HepG2 (cell line): Measurements from ENCODE around the gene PLD1. TPM values are rescaled to one million over a fixed set of nuclear protein-coding genes. Genes with fewer than 3 reads are reported as not detected.

ENCODE experiments used
- BCL6 ChIP-seq: IDR thresholded peaks from 2 replicates; pipeline ENCODE4 v1.6.1; 2016; ENCODE audit warnings: missing genetic modification reagents, missing compliant biosample characterization
- BORCS8-MEF2B ChIP-seq: sonication (generic); formaldehyde crosslinking; IDR thresholded peaks from 2 replicates; pipeline ENCODE4 v1.8.0; 2022; ENCODE audit warnings: mild to moderate bottlenecking, missing genetic modification reagents
- BRD4 ChIP-seq: sonication (generic); formaldehyde crosslinking; IDR thresholded peaks from 2 replicates; pipeline ENCODE4 v1.4.0; 2020; ENCODE audit warnings: missing genetic modification reagents
- CEBPG ChIP-seq: IDR thresholded peaks from 2 replicates; pipeline ENCODE4 v1.6.1; 2016
- HNF4G ChIP-seq, 2 experiments: sonication (generic) in 1 of 2; formaldehyde crosslinking in 1 of 2; IDR thresholded peaks; 2 replicates each; pipeline versions ENCODE4 v1.4.0 to v1.6.1; 2011 to 2020; ENCODE audit warnings: borderline replicate concordance in 2 of 2, low read depth in 2 of 2, mild to moderate bottlenecking in 2 of 2, low read length in 1 of 2, missing genetic modification reagents in 1 of 2, moderate library complexity in 1 of 2
- MEF2D ChIP-seq: sonication (generic); formaldehyde crosslinking; IDR thresholded peaks from 2 replicates; pipeline ENCODE4 v1.5.1; 2020; ENCODE audit warnings: mild to moderate bottlenecking, missing genetic modification reagents
- POGZ ChIP-seq: sonication (generic); formaldehyde crosslinking; IDR thresholded peaks from 2 replicates; pipeline ENCODE4 v1.4.0; 2020; ENCODE audit warnings: mild to moderate bottlenecking, missing genetic modification reagents
- SATB2 ChIP-seq: sonication (generic); formaldehyde crosslinking; IDR thresholded peaks from 2 replicates; pipeline ENCODE4 v1.5.0; 2020; ENCODE audit warnings: missing genetic modification reagents
- STAT6 ChIP-seq: sonication (generic); formaldehyde crosslinking; IDR thresholded peaks from 2 replicates; pipeline ENCODE4 v1.4.0; 2020; ENCODE audit warnings: missing genetic modification reagents, mild to moderate bottlenecking, borderline replicate concordance
- TP53 ChIP-seq: sonication (generic); formaldehyde crosslinking; conservative IDR thresholded peaks from 2 replicates; pipeline ENCODE4 v1.4.0; 2020; ENCODE audit warnings: missing genetic modification reagents
- TSC22D2 ChIP-seq: sonication (generic); formaldehyde crosslinking; IDR thresholded peaks from 2 replicates; pipeline ENCODE4 v1.5.1; 2020; ENCODE audit warnings: missing genetic modification reagents, mild to moderate bottlenecking, borderline replicate concordance
- ZBTB43 ChIP-seq: sonication (generic); formaldehyde crosslinking; conservative IDR thresholded peaks from 2 replicates; pipeline ENCODE4 v1.4.0; 2020; ENCODE audit warnings: missing genetic modification reagents
- ZFX ChIP-seq: sonication (generic); formaldehyde crosslinking; IDR thresholded peaks from 2 replicates; pipeline ENCODE4 v1.4.0; 2020; ENCODE audit warnings: mild to moderate bottlenecking, low read depth, missing genetic modification reagents, moderate library complexity
- ZNF101 ChIP-seq: sonication (generic); formaldehyde crosslinking; IDR thresholded peaks from 2 replicates; pipeline ENCODE4 v1.4.0; 2020; ENCODE audit warnings: mild to moderate bottlenecking, low read depth, missing genetic modification reagents, borderline replicate concordance
- ZNF234 ChIP-seq: sonication (generic); formaldehyde crosslinking; conservative IDR thresholded peaks from 2 replicates; pipeline ENCODE4 v1.5.1; 2020; ENCODE audit warnings: mild to moderate bottlenecking, missing genetic modification reagents
- ZNF296 ChIP-seq: sonication (generic); formaldehyde crosslinking; conservative IDR thresholded peaks from 2 replicates; pipeline ENCODE4 v1.5.0; 2020; ENCODE audit warnings: mild to moderate bottlenecking, missing genetic modification reagents
- ZNF414 ChIP-seq: sonication (generic); formaldehyde crosslinking; IDR thresholded peaks from 2 replicates; pipeline ENCODE4 v1.5.0; 2020; ENCODE audit warnings: missing genetic modification reagents
- ZNF558 ChIP-seq: sonication (generic); formaldehyde crosslinking; IDR thresholded peaks from 2 replicates; pipeline ENCODE4 v1.9.0; 2022; ENCODE audit warnings: mild to moderate bottlenecking, missing genetic modification reagents, borderline replicate concordance
- ZNF574 ChIP-seq: sonication (generic); formaldehyde crosslinking; IDR thresholded peaks from 2 replicates; pipeline ENCODE4 v1.4.0; 2020; ENCODE audit warnings: missing genetic modification reagents
- ZSCAN30 ChIP-seq: sonication (generic); formaldehyde crosslinking; IDR thresholded peaks from 2 replicates; pipeline ENCODE4 v1.5.0; 2020; ENCODE audit warnings: mild to moderate bottlenecking, missing genetic modification reagents
- polyA plus RNA-seq, 8 experiments: library from polyadenylated mRNA; depleted of rRNA in 3 of 8; stranded (reverse) in 7 of 8; unstranded in 1 of 8; fragments of >200 nt; fragmentation: Illumina TruSeq in 4 of 8; extraction: Trizol in 4 of 8; gene quantifications; 2 replicates each; pipeline versions ENCODE4 v1.2.1 to v1.2.3, GENCODE V29; 2011 to 2016; ENCODE audit warnings: low read depth in 4 of 8, missing spikeins in 1 of 8, mixed read lengths in 1 of 8; ENCODE audit not compliant: insufficient read depth in 1 of 8
- total RNA-seq, 5 experiments: library from RNA; depleted of rRNA; stranded (reverse); fragments of >200 nt; fragmentation: Illumina TruSeq; extraction: Trizol; gene quantifications; 2 replicates each; pipeline ENCODE4 v1.2.3, GENCODE V29; 2016; ENCODE audit warnings: low read depth in 1 of 5
- TF ChIP-seq, protein P1 (sequence below): sonication (generic); formaldehyde crosslinking; IDR thresholded peaks from 2 replicates; pipeline ENCODE4 v1.4.0; 2020; ENCODE audit warnings: mild to moderate bottlenecking, missing genetic modification reagents

PLD1 gene
- total and polyA plus RNA-seq, 2 of the 13 experiments (the other 11 are each of a cell fraction or from before 2014, with no cell fraction given), result 27.1 to 59.4 TPM

DNA sequence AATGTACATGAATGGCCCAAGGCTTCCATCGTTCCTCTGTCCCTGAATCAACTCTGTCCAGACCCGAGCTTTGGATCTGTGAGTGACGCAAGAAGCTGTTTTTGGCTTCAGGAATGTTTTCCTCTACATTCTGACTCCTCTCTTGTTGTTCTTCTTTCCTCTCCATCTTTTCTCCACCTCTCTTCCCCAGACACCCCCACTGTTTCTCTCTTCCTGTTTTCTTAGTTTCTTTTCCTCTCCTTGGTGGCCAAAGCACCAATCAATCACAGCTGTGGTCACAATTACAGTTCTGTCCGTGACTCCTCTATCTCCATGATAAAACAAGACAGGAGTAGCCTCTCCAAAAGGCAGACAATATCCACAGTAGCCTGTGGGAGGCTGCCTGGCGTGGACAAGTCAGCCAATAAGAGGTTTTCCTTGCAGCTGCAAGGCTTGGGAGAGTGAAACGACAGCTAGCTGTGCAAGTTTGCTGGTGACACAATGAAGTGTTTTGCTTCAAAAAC is 28.0 kb upstream of the PLD1 start (continued):
- TF ChIP-seq ZNF296 (no peak), MEF2D (CRISPR knock-in tag) (peak; percentile 89), TSC22D2 (CRISPR knock-in tag) (no peak), HNF4G (IDR thresholded peaks at IDR 0.05; ENCODE audit: borderline replicate concordance, low read depth, low read length) (peak; percentile 20; the same call in 1 of the 2 replicates), HNF4G (CRISPR knock-in tag; IDR thresholded peaks at IDR 0.05; ENCODE audit: borderline replicate concordance, low read depth) (no peak), ZNF101 (no peak), BORCS8-MEF2B (CRISPR knock-in tag) (no peak), ZNF414 (CRISPR knock-in tag) (peak; percentile 60; the same call in 1 of the 2 replicates), ZNF558 (CRISPR knock-in tag) (no peak), ZFX (CRISPR knock-in tag) (no peak; the same call in 1 of the 2 replicates), BRD4 (CRISPR knock-in tag) (peak; percentile 70; the same call in 1 of the 2 replicates), ZNF234 (CRISPR knock-in tag) (no peak), ZNF574 (no peak; the same call in 1 of the 2 replicates), ZBTB43 (CRISPR knock-in tag) (0 out of 2 replicates have a peak, but pooled peaks have one; percentile 6), CEBPG (peak; percentile 95), STAT6 (0 out of 2 replicates have a peak, but pooled peaks have one; percentile 9), ZSCAN30 (CRISPR knock-in tag) (no peak), TP53 (CRISPR knock-in tag) (no peak), POGZ (peak; percentile 72), SATB2 (CRISPR knock-in tag) (no peak), BCL6 (CRISPR knock-in tag) (peak; percentile 63)
- TF ChIP-seq, protein P1, sequence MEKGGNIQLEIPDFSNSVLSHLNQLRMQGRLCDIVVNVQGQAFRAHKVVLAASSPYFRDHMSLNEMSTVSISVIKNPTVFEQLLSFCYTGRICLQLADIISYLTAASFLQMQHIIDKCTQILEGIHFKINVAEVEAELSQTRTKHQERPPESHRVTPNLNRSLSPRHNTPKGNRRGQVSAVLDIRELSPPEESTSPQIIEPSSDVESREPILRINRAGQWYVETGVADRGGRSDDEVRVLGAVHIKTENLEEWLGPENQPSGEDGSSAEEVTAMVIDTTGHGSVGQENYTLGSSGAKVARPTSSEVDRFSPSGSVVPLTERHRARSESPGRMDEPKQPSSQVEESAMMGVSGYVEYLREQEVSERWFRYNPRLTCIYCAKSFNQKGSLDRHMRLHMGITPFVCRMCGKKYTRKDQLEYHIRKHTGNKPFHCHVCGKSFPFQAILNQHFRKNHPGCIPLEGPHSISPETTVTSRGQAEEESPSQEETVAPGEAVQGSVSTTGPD, result no peak
